GM18498 (cell line): ENCODE results near the gene CHST1.

Experiments
- ATAC-seq: cut with Tn5 transposase; IDR thresholded peaks from one replicate; pipeline ENCODE4 v1.9.1; 2021; ENCODE audit warnings: mild to moderate bottlenecking, moderate library complexity; ENCODE audit not compliant: unreplicated experiment

The CHST1 gene

GRCh38 chr11:45665206-45665932 is at the start of gene CHST1:
CHST1 (minus strand) TSS chr11:45665622; CDS start chr11:45650923, 14,699 bp downstream.
- ATAC-seq = no peak

GRCh38 chr11:45713573-45713972 is 48.2 kb upstream of the CHST1 start:
- ATAC-seq = no peak

- no peak for ATAC-seq
Observed at GRCh38 chr11:45710561-45710960, 45.1 kb upstream of the CHST1 start.

GRCh38 chr11:45708887-45709663 is 43.7 kb upstream of the CHST1 start:
- ATAC-seq = no peak

- ATAC-seq = no peak
Observed at GRCh38 chr11:45704635-45705034, 39.2 kb upstream of the CHST1 start.

GRCh38 chr11:45704133-45704532 is 38.7 kb upstream of the CHST1 start:
- no peak for ATAC-seq

GRCh38 chr11:45702511-45702910 is 37.1 kb upstream of the CHST1 start:
- no peak for ATAC-seq

- ATAC-seq = no peak
Observed at GRCh38 chr11:45698777-45699497, 33.5 kb upstream of the CHST1 start.

- no peak for ATAC-seq
Observed at GRCh38 chr11:45692808-45693453, 27.5 kb upstream of the CHST1 start.

GRCh38 chr11:45688472-45689033 is 23.1 kb upstream of the CHST1 start:
- no peak for ATAC-seq

- ATAC-seq = no peak
Observed at GRCh38 chr11:45687836-45688235, 22.4 kb upstream of the CHST1 start.

- no peak for ATAC-seq
Observed at GRCh38 chr11:45685964-45686537, 20.6 kb upstream of the CHST1 start.

GRCh38 chr11:45684440-45684839 is 19.0 kb upstream of the CHST1 start:
- no peak for ATAC-seq

GRCh38 chr11:45683271-45684058 is 18.0 kb upstream of the CHST1 start:
- ATAC-seq = no peak

GRCh38 chr11:45679806-45680205 is 14.4 kb upstream of the CHST1 start:
- no peak for ATAC-seq

GRCh38 chr11:45678976-45679375 is 13.6 kb upstream of the CHST1 start:
- ATAC-seq = no peak

GRCh38 chr11:45677770-45678512 is 12.5 kb upstream of the CHST1 start:
- ATAC-seq = no peak

GRCh38 chr11:45676522-45677095 is 11.2 kb upstream of the CHST1 start:
- ATAC-seq = peak; percentile 87

- ATAC-seq = no peak
Observed at GRCh38 chr11:45675646-45676045, 10.2 kb upstream of the CHST1 start.
